ENCODE results near the gene EID3. TPM values are rescaled to one million over a fixed set of nuclear protein-coding genes. Genes with fewer than 3 reads are reported as not detected.

Gene EID3
- total and polyA plus RNA-seq, 10 of the 15 experiments (the other 5 are each of a cell fraction or from before 2014, with no cell fraction given) = 0.92 to 7.0 (median 4.3) TPM

- H3K27ac ChIP-seq (ENCODE audit: control insufficient read depth, insufficient read depth) = no peak overlapping the region
- H3K4me3 ChIP-seq = no peak overlapping the region
- POLR2A ChIA-PET = interaction anchor here (0.9 kb wide), 1 partner anchor 40 kb away, joined by 3 read pairs; no protein-coding TSS in a partner anchor
- intact Hi-C loops (cut with micrococcal nuclease; ENCODE audit: unreplicated experiment) = loop anchor here (10.0 kb wide), 2 partner anchors 297 to 467 kb away; partner anchors contain the start of gene GLT8D2
- FAIRE-seq = no peak
- no peaks in the 10 kb centered on the region for H3K79me2 ChIP-seq (ENCODE audit: control insufficient read depth, insufficient read depth, low read length)
- TF ChIP-seq TCF7 (IDR thresholded peaks at IDR 0.05; ENCODE audit: borderline replicate concordance) = no peak
- TF ChIP-seq SMAD1 (IDR thresholded peaks at IDR 0.05; ENCODE audit: low read depth, partially characterized antibody) = no peak
- no peak for TF ChIP-seq HDAC2 (IDR thresholded peaks at IDR 0.05)
- TF ChIP-seq SIN3A (IDR thresholded peaks at IDR 0.05; ENCODE audit: low read depth, low read length) = no peak
- TF ChIP-seq EGR1 (IDR thresholded peaks at IDR 0.05; ENCODE audit: borderline replicate concordance in 1 of 2, low read depth in 2 of 2, low read length in 2 of 2) = no peak
- TF ChIP-seq BMI1 (IDR thresholded peaks at IDR 0.05; ENCODE audit: borderline replicate concordance) = no peak
- TF ChIP-seq ZNF592 (IDR thresholded peaks at IDR 0.05) = no peak
- no peak for TF ChIP-seq ZZZ3 (IDR thresholded peaks at IDR 0.05; ENCODE audit: control insufficient read depth, insufficient read length, low read depth)
- TF ChIP-seq MTA3 (IDR thresholded peaks at IDR 0.05; ENCODE audit: borderline replicate concordance, low read length) = no peak
- no peak for TF ChIP-seq IRF4 (IDR thresholded peaks at IDR 0.05; ENCODE audit: low read depth, low read length)
- no peak for TF ChIP-seq RAD51 (IDR thresholded peaks at IDR 0.05)
- no peak for TF ChIP-seq HSF1 (IDR thresholded peaks at IDR 0.05; ENCODE audit: low read depth, low read length)
- TF ChIP-seq NBN (IDR thresholded peaks at IDR 0.05) = no peak
- RAD21 ChIA-PET (ENCODE audit: unreplicated experiment) = no interaction called here
- peaks cover 9% of the 10 kb centered on the region for H3K4me1 ChIP-seq (ENCODE audit: control insufficient read depth, insufficient read depth, low read length)
- H3K36me3 ChIP-seq (ENCODE audit: control insufficient read depth in 2 of 2, insufficient read depth in 2 of 2, low read length in 1 of 2) = peaks cover 11 to 37% of the 10 kb centered on the region in 2 experiments
- ATAC-seq = no peak
- no peaks in the 10 kb centered on the region for H4K20me1 ChIP-seq (ENCODE audit: control insufficient read depth, insufficient read depth)
- H3K9ac ChIP-seq (ENCODE audit: control insufficient read depth, insufficient read depth, low read length) = no peak overlapping the region
- BruUV-seq (replicated peaks) = no TSS peak
- WGBS (ENCODE audit: insufficient coverage, insufficient replicate concordance, low lambda C conversion rate, missing lambda C conversion rate) = 100% methylated on average over 4 of the region's 4 CpGs
- CTCF ChIA-PET = interaction anchor here (0.7 to 1.9 kb wide), 2 partner anchors 9 to 149 kb away, joined by 3 to 6 read pairs; no protein-coding TSS in a partner anchor
- H3K4me2 ChIP-seq (ENCODE audit: control insufficient read depth, insufficient read depth) = no peak overlapping the region
- in situ Hi-C loops (cut with MboI) = no loop called here
- SMC1A ChIA-PET (ENCODE audit: uncharacterized antibody, unreplicated experiment) = interaction anchor here (0.7 to 1.1 kb wide), 2 partner anchors 12 to 19 kb away, joined by 3 read pairs; no protein-coding TSS in a partner anchor
- DNase-seq (ENCODE audit: low read depth, low spot score) = no peak
- no peak overlapping the region for H2AFZ ChIP-seq (ENCODE audit: control insufficient read depth, low read depth, low read length)
- H3K27me3 ChIP-seq (replicated peaks in 1 of 2; ENCODE audit: control insufficient read depth in 2 of 2, insufficient read depth in 2 of 2, low read length in 1 of 2) = no peaks in the 10 kb centered on the region
- H3K9me3 ChIP-seq (replicated peaks; ENCODE audit: control insufficient read depth, insufficient read depth, low read length) = no peaks in the 10 kb centered on the region
Observed at GRCh38 chr12:104351057-104351983, 47.8 kb downstream of the EID3 start.

All from GM12878 (cell line).